ENCODE results near the gene PGAM5.
A peak's percentile ranks its signal among the peaks of the same experiment; 100 is the strongest.

PGAM5 gene

DNA sequence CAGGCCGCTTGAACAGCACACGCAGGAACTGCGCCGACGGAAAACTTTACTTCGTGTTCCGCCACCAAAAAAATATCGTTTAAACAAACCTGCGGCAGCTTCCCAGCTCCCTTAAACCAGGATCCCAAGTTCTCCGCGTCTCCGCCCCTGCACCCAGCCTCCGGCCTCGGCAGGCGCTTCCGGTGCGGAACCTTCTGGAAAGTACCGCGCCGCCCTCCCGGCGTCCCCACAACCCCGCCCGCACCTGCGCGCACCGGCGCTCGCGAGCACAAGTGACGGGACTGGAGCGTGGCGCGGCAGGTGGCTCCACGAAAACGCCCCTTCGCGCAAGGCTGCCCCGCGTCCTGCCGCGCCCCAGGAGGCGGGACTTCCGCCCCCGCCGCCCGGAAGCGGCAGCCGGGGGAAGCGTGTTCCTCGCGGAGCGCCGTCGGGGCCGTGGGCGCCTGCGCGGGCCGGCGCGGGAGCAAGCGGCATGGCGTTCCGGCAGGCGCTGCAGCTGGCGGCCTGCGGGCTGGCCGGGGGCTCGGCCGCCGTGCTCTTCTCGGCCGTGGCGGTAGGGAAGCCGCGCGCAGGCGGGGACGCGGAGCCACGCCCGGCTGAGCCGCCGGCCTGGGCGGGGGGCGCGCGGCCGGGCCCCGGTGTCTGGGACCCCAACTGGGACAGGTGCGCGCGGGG lies at the start of gene PGAM5:
Gene PGAM5, plus strand, starts transcription at position 438 of the 675 bp plus-strand sequence. Its CDS starts 35 bp downstream, at position 473.
- H3K4me3 ChIP-seq (ENCODE audit: low read length) = peak within 1 kb of the TSS; percentile 98
- TF ChIP-seq ZNF274 (IDR thresholded peaks at IDR 0.05; ENCODE audit: low read depth, low read length) = no peak

DNA sequence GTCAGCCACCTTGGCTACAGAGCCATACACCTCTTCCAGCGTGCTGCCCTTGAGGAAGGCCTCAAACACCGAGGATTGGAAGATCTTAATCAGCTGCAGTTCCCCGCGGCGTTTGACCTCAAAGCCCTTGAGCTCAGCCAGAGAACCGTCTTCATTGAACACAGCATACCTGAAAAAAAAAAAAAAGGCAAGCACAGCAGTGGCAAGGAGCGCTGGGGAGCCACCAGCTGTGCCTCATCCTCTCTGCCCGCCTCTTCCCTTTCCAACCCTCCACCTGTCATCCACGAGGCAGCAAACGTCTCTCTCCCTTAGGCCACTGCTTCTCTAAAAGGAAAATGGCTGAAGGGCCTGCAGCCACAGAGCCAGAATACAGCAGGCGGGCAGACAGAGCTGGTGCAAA lies 49.6 kb upstream of the PGAM5 start:
- no peak for TF ChIP-seq ZNF274 (IDR thresholded peaks at IDR 0.05; ENCODE audit: low read depth, low read length)
- no peak overlapping the region for H3K4me3 ChIP-seq (ENCODE audit: low read length)

DNA sequence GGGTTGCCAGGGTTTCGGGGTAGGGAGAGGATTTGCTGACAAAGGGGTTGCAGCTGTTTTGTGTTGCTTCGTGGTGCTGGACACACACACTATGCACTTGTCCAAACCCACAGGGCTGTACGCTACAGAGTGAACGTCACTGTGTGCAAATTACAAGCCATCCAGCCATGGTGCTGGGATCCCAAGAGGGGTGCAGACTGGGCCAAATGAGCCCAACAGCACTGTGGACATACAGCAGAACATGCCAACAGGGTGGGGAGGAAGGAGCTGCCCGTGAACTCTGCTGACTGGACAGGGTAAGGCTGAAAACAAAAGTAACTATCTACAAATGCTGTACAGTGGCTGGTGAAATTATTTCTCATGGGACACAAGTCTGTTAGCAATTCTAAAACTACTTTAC lies 48.7 kb upstream of the PGAM5 start:
- no peak overlapping the region for H3K4me3 ChIP-seq (ENCODE audit: low read length)
- no peak for TF ChIP-seq ZNF274 (IDR thresholded peaks at IDR 0.05; ENCODE audit: low read depth, low read length)

DNA sequence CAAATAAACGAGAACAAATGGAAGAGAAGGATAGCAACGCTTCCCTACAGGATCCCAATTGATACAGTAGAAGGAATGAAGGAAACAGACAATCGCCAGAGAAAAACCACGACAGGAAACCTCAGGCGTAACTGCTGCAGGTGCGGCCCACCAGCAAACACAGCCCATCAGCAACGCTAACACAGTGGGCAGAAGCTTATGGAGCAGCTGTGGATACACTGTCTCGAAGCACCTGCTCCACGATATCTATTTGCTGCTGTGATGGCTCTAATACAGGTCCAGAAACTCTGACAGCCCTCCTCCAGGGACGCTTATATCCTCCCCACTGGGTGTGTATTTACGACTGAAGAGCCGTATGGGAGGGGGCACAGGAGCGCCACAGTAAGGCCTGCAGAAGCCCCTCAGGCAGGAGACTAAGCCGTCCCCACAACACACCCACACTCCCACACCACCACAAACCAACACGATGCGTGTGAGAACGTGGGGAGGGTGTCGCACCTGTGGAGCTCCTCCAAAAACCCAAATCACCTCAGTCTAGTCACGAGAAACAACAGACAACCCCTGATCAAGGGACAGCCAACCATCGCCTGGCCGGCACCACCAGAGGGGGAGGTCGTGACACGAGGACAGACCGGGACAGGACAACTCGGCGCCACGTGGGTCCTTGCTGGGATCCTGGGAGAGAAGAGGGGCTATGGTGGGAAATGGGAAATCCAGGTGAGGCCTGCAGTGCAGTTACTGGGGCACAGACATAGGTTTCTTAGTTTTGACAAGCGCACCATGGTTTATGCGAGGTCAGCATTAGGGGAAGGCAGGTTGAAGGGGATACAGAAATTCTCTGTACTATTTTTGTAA lies 47.5 kb upstream of the PGAM5 start:
- H3K4me3 ChIP-seq (ENCODE audit: low read length) = no peak overlapping the region
- no peak for TF ChIP-seq ZNF274 (IDR thresholded peaks at IDR 0.05; ENCODE audit: low read depth, low read length)

DNA sequence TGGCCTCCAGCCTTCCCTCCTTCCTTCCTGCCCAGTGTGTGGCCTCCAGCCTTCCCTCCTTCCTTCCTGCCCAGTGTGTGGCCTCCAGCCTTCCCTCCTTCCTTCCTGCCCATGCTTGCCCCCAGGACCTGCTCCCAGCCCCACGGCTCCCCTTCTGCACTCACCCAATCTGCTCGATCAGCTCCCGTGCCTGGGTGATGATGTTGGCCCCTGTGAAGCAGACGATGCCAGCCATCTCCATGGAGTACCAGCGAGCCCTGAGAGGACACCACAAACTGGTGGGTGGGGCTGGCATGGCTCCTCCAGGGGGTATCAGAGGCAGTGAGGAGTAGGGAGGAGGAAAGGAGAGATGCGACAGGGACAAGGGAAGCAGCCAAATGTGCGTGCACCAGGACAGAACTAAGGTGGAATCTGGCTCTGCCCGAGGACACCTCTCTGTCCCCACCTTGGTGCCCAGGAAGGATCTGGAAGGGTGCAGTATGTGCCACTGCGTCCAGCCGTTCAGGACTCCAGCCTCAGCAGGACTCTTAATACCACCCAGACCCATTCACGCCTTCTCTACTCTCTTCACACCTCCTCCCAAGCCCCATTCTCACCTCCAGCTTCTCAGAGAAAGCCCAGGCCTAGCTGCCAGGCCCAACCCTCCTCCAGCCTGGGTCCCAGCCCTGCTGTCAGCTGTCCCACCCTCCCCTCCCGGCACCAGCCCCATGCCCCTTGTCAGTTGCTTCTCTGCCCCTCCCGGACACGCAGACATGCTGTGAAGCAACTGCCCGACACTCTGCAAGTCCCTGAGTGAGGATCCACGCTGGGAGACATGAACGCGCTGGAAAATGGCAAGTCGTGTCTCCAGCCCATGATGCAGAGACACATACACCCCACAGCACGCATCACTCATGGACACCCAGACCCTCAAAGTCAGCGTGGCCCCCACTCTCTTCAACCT lies 46.2 kb upstream of the PGAM5 start:
- TF ChIP-seq ZNF274 (IDR thresholded peaks at IDR 0.05; ENCODE audit: low read depth, low read length) = no peak
- H3K4me3 ChIP-seq (ENCODE audit: low read length) = no peak overlapping the region

DNA sequence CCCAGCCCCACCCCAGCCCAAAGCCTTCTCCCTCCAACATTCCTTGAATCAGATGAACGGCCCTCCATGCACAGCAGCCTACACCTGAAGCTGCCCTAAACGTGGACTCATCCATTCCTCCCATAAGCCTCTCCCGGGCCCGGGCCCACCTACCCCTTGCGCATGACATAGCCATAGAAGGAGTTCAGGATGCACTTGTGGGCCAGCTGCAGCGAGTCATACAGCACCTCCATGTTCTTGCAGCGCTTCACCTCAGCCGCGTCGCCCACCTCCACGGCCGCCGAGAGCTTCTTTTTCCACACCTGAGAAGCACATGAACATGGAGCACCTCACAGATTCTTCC lies 45.5 kb upstream of the PGAM5 start:
- no peak for TF ChIP-seq ZNF274 (IDR thresholded peaks at IDR 0.05; ENCODE audit: low read depth, low read length)
- H3K4me3 ChIP-seq (ENCODE audit: low read length) = no peak overlapping the region

DNA sequence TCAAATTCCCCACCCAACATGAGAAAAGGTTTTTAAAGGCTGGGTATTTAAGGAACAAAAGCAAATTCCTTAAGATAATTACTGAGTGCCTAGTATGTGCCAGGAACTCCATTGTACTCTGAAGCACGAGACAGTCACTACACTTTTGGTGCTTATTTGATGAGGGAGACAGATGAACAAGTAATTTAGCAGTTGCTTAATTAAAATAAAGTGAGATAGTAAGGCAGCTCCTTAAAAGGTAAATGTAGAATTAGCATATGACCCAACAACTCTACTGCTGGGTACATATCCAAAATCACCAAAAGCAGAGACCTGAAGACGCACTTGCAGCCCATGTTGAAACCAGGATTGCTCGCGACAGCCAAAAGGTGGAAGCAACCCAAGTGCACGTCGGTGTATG lies 44.8 kb upstream of the PGAM5 start:
- no peak overlapping the region for H3K4me3 ChIP-seq (ENCODE audit: low read length)
- no peak for TF ChIP-seq ZNF274 (IDR thresholded peaks at IDR 0.05; ENCODE audit: low read depth, low read length)

DNA sequence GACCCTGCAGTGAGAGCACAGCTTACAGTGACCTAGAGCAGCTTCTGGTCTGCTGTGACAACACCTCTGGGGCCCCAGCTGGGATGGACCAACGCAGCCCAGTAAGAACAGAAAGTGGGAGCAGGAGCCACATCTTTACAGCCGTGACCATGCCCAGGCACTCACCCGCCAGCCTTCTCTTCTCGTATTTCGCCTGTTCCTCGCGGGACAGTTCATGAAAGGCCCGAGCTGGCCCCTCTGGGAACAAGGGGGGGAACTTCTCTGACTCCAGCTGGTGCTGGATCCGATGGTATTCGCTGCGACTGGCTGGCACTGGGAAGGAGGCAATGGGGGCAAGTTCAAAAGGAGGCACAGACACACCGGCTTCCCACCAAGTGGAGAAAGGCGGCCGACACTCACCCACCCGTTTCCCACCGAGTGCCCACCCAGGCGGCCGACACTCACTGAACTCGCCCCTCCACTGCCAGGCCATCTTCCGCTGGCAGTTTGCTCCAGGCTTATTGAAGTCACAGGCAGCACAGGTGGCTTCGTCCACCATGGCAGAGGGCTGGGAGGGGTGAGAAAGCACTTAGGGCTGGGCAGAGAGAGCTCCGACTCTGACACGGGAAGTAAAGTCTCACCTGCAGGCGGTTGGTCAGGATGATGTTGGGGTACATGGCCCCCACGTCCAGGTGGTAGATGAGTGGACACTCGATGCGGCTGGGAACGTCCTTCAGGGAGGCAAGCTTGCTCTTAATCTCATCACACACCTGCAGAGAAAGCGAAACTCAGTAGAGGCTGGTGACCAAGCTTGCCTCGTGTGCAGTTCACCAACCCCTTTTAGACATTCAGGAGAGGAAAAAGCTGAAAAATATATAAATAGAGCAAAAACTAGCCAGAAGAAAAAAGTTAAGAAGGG lies 42.2 kb upstream of the PGAM5 start:
- H3K4me3 ChIP-seq (ENCODE audit: low read length) = no peak overlapping the region
- TF ChIP-seq ZNF274 (IDR thresholded peaks at IDR 0.05; ENCODE audit: low read depth, low read length) = no peak

DNA sequence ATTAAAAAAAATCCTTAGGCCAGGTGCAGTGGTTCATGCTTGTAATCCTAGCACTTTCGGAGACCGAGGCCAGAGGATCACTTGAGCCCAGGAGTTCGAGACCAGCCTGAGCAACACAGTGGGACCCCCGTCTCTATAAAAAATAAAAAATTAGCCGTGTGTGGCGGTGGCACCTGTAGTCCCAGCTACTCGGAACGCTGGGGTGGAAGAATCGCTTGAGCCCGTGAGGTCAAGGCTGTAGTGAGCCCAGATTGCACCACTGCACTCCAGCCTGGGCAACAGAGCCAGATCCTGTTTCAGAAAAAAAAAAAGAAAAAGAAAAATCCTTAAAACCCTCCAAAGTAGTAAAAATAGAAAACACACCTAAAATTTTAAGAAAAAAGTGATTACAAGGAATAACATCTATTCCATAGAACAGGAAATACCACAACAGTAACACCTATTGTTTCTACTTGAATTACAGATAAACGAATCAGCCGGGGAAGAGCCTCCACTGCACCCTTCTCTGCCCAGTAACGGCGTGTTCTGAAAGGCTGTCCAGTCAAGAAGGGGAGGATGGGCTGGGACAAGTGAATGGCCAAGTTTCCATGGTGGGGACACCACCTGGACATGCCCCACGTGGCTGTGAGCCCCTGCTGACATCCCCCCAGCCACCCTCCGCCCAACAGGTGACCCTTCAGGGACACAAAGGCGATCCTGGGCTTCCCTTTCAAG lies 41.3 kb upstream of the PGAM5 start:
- no peak overlapping the region for H3K4me3 ChIP-seq (ENCODE audit: low read length)
- TF ChIP-seq ZNF274 (IDR thresholded peaks at IDR 0.05; ENCODE audit: low read depth, low read length) = no peak

DNA sequence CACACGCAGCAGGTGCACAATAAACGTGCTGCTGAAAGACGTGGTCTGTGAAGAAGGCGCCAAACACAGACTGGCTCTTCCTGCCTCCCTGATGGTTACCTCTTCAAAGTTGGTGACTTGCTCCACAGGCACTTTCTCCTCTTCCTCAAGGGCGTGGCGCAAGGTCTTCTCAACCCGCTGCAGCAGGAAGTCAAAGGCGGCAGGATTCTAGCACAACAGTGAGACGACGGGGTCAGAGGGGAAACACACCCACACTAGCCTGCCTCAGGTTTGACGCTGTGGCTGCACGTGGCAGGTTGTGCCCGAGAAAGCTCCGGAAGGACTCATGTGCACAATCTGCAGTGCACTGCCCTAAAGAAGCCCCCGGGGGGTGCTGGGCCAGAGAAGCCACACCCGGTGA lies 38.5 kb upstream of the PGAM5 start:
- no peak for TF ChIP-seq ZNF274 (IDR thresholded peaks at IDR 0.05; ENCODE audit: low read depth, low read length)
- no peak overlapping the region for H3K4me3 ChIP-seq (ENCODE audit: low read length)

DNA sequence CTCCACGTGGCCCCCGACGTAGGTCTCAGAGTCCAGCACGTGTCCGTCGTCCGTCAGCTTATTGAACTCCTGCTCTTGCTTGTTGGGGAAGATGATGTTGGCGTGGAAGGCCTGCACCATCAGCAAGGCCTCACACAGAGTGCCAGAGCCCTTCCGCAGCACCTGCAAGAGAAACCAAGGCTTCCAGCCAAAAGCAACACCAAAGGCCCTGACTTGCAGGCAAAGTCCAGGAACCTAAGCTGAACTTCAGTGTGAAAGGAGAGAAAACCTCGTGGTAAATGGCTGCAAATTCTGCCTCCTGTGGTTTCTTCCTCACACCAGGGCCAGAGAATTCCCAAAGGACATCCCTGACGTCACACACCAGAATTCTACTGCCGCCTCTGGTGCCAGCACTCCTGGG lies 38.0 kb upstream of the PGAM5 start:
- no peak overlapping the region for H3K4me3 ChIP-seq (ENCODE audit: low read length)
- no peak for TF ChIP-seq ZNF274 (IDR thresholded peaks at IDR 0.05; ENCODE audit: low read depth, low read length)

DNA sequence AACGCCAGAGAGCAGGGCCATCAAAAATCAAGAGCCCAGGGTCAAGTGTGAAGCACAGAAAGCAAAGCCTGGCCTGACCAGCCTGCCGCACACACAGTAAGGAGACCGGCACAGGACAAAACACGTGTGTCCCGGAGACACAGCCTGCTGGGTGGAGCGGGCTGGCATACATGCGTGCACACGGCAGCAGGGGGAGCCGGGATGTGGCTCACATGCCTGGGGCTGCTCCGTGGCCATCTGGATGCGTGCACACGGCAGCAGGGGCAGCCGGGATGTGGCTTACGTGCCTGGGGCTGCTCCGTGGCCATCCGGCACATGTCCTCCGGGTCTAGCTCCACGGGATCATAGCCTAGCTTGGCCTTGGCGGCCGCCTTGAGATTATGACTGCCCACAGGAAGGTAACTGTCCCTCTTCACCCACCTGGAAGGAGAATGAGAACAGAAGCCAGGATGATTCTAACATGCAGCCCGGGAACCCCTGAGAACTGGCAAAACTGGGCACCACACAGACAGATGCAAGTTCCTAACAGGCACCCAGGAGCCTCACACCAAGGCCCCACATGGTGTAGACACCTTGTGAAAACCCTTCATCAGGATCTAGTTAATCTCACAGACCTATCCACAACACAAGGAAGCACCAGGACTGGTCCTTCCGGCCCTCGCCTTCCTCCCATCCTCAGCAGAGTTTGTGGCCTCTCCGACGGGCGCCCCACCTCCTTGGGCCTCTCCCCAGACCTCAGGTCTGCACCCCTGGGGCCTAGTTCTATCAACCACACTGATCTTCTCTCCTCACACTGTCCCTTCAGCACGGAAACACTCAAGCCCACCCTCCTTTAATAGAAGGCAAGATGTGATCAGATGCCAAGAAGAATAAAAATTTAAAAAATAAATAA lies 37.1 kb upstream of the PGAM5 start:
- H3K4me3 ChIP-seq (ENCODE audit: low read length) = no peak overlapping the region
- TF ChIP-seq ZNF274 (IDR thresholded peaks at IDR 0.05; ENCODE audit: low read depth, low read length) = no peak

All from GM08714 (cell line).